Measurements from ENCODE around the gene PSMA6. TPM values are rescaled to one million over a fixed set of nuclear protein-coding genes. Genes with fewer than 3 reads are reported as not detected.

The PSMA6 gene
- total RNA-seq, 3 donors from 2014 or later (not counting 1 experiment from before 2014, with no cell fraction given) = 130 to 141 (median 139) TPM

- ATAC-seq = no peak
- no peaks in the 10 kb centered on the region for H3K27me3 Mint-ChIP-seq (ENCODE audit: low read depth in 2 of 2)
- no peaks in the 10 kb centered on the region for H3K9me3 ChIP-seq (ENCODE audit: control insufficient read depth, insufficient read depth, low read length)
- intact Hi-C loops (cut with micrococcal nuclease) = no loop called here
- no peak overlapping the region for H3K4me3 Mint-ChIP-seq
- H3K36me3 ChIP-seq (ENCODE audit: control insufficient read depth, insufficient read depth, low read length) = no peaks in the 10 kb centered on the region
- 64% methylated on average over 11 of the region's 12 CpGs for WGBS (ENCODE audit: insufficient coverage)
- no peak overlapping the region for H3K27ac ChIP-seq (ENCODE audit: low read length)
- H3K4me1 ChIP-seq (ENCODE audit: control insufficient read depth, insufficient read depth, low read length) = peaks cover 21% of the 10 kb centered on the region
- no peak for DNase-seq
- H3K4me3 ChIP-seq (ENCODE audit: low read length) = no peak overlapping the region
- H3K36me3 Mint-ChIP-seq = no peaks in the 10 kb centered on the region
- no peak overlapping the region for H3K27ac Mint-ChIP-seq
- TF ChIP-seq CTCF (IDR thresholded peaks at IDR 0.05) = no peak
- no peaks in the 10 kb centered on the region for H3K9me3 Mint-ChIP-seq
- H3K27me3 ChIP-seq (ENCODE audit: control insufficient read depth, insufficient read depth, low read length) = no peaks in the 10 kb centered on the region
- peaks cover 16 to 29% of the 10 kb centered on the region in 2 donors for H3K4me1 Mint-ChIP-seq
Measured at GRCh38 chr14:35349496-35350365, 57.5 kb downstream of the PSMA6 start.

GRCh38 chr14:35351497-35351896, 59.3 kb downstream of the PSMA6 start:
- Histone ChIP-seq H3K4me3 (ENCODE audit: low read length) (no peak overlapping the region), H3K27ac (ENCODE audit: low read length) (no peak overlapping the region), H3K27me3 (ENCODE audit: control insufficient read depth, insufficient read depth, low read length) (no peaks in the 10 kb centered on the region), H3K9me3 (ENCODE audit: control insufficient read depth, insufficient read depth, low read length) (no peaks in the 10 kb centered on the region), H3K4me1 (ENCODE audit: control insufficient read depth, insufficient read depth, low read length) (peaks cover 21% of the 10 kb centered on the region), H3K36me3 (ENCODE audit: control insufficient read depth, insufficient read depth, low read length) (no peaks in the 10 kb centered on the region)
- Mint-ChIP-seq H3K4me1 (peaks cover 16 to 29% of the 10 kb centered on the region in 2 donors), H3K27me3 (ENCODE audit: low read depth in 2 of 2) (no peaks in the 10 kb centered on the region), H3K27ac (no peak overlapping the region), H3K9me3 (no peaks in the 10 kb centered on the region), H3K4me3 (peak overlapping the region; percentile 36), H3K36me3 (no peaks in the 10 kb centered on the region)
- 87% methylated on average over 3 of the region's 3 CpGs for WGBS (ENCODE audit: insufficient coverage)
- no peak for DNase-seq
- intact Hi-C loops (cut with micrococcal nuclease) = no loop called here
- ATAC-seq = no peak
- no peak for TF ChIP-seq CTCF (IDR thresholded peaks at IDR 0.05)

- TF ChIP-seq CTCF (IDR thresholded peaks at IDR 0.05) = no peak
- peaks cover 21% of the 10 kb centered on the region for H3K4me1 ChIP-seq (ENCODE audit: control insufficient read depth, insufficient read depth, low read length)
- Mint-ChIP-seq H3K4me1 (peaks cover 16 to 28% of the 10 kb centered on the region in 2 donors), H3K27ac (no peak overlapping the region), H3K4me3 (peak overlapping the region; percentile 36), H3K9me3 (no peaks in the 10 kb centered on the region), H3K27me3 (ENCODE audit: low read depth in 2 of 2) (no peaks in the 10 kb centered on the region), H3K36me3 (no peaks in the 10 kb centered on the region)
- no peak for ATAC-seq
- H3K4me3 ChIP-seq (ENCODE audit: low read length) = no peak overlapping the region
- H3K9me3 ChIP-seq (ENCODE audit: control insufficient read depth, insufficient read depth, low read length) = no peaks in the 10 kb centered on the region
- H3K36me3 ChIP-seq (ENCODE audit: control insufficient read depth, insufficient read depth, low read length) = no peaks in the 10 kb centered on the region
- intact Hi-C loops (cut with micrococcal nuclease) = no loop called here
- DNase-seq = no peak
- no peak overlapping the region for H3K27ac ChIP-seq (ENCODE audit: low read length)
- no peaks in the 10 kb centered on the region for H3K27me3 ChIP-seq (ENCODE audit: control insufficient read depth, insufficient read depth, low read length)
- WGBS (ENCODE audit: insufficient coverage) = 60% methylated on average over 4 of the region's 4 CpGs
Measured at GRCh38 chr14:35351897-35352273, 59.7 kb downstream of the PSMA6 start.
